Measurements from ENCODE around the gene LMX1B.

DNA sequence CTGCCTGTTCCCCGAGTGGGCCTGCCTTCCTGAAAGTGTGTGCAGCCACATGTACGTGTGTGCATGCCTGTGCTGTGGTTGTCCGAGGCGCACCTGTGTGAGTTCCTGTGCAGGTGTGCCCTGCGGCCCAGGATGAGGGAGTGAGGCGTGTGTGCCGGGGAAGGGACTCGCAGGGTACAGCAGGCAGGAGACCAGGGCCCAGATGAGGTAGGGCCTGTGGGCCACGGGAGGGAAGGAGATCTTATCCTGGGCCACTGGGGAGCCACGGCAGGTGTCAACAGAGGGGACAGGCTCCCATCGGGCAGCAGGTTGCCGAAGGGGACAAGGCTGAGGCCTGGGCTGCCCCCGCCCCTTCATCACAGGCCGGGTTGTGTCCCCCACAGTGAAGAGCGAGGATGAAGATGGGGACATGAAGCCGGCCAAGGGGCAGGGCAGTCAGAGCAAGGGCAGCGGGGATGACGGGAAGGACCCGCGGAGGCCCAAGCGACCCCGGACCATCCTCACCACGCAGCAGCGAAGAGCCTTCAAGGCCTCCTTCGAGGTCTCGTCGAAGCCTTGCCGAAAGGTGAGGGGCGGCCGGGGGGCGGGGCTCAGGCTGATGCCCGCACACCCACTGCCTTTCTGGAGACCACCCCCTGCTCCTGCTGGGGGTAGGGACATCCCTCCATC lies 79.2 kb downstream of the LMX1B start:
- TF ChIP-seq POLR2A (IDR thresholded peaks at IDR 0.05; ENCODE audit: low read depth, low read length) (no peak), TAF1 (IDR thresholded peaks at IDR 0.05; ENCODE audit: low read depth, low read length) (no peak), POU2F2 (IDR thresholded peaks at IDR 0.05; ENCODE audit: low read depth, low read length) (no peak), POLR2AphosphoS5 (IDR thresholded peaks at IDR 0.05; ENCODE audit: low read depth, low read length) (no peak), SPI1 (IDR thresholded peaks at IDR 0.05; ENCODE audit: low read depth, low read length) (no peak)

Data from GM12891 (cell line).